Right forelimb (tissue), 1 donor: Measurements from ENCODE around the gene PHGDH.
"Not testable (repeated sequence)": the region's sequence is repeated elsewhere in the genome, so short reads cannot be mapped to it uniquely, and the experiment has no call there.

Experiments used
- DNase-seq: peaks from one replicate; pipeline ENCODE4 v3.0.0-alpha.2; 2018

PHGDH gene

GRCh38 chr1:119700326-119700725 is 11.4 kb upstream of the PHGDH start:
- DNase-seq: no peak

- no peak for DNase-seq
These were observed 10.1 kb upstream of the PHGDH start for GRCh38 chr1:119701659-119702058.

- DNase-seq: no peak
These were observed 9.3 kb upstream of the PHGDH start for GRCh38 chr1:119702384-119702783.

- no peak for DNase-seq
These were observed 7.9 kb upstream of the PHGDH start for GRCh38 chr1:119703666-119704450.

- not testable (repeated sequence) for DNase-seq
These were observed 5.1 kb upstream of the PHGDH start for GRCh38 chr1:119706599-119706998.

GRCh38 chr1:119711356-119711803 is 354 bp upstream of the PHGDH start:
- not testable (repeated sequence) for DNase-seq

- DNase-seq: peak; percentile 91
These were observed 756 bp downstream of the PHGDH start for GRCh38 chr1:119712342-119713038.

- DNase-seq: no peak
These were observed 1.5 kb downstream of the PHGDH start for GRCh38 chr1:119713039-119713748.

GRCh38 chr1:119713749-119714456 is 2.2 kb downstream of the PHGDH start:
- DNase-seq: peak; percentile 53

GRCh38 chr1:119714583-119714982 is 2.8 kb downstream of the PHGDH start:
- no peak for DNase-seq

- no peak for DNase-seq
These were observed 3.8 kb downstream of the PHGDH start for GRCh38 chr1:119715542-119715941.

GRCh38 chr1:119718409-119718808 is 6.7 kb downstream of the PHGDH start:
- DNase-seq: no peak

GRCh38 chr1:119718972-119719371 is 7.2 kb downstream of the PHGDH start:
- no peak for DNase-seq

- no peak for DNase-seq
These were observed 9.2 kb downstream of the PHGDH start for GRCh38 chr1:119720866-119721440.

GRCh38 chr1:119721896-119722295 is 10.2 kb downstream of the PHGDH start:
- DNase-seq: no peak

- DNase-seq: no peak
These were observed 13.0 kb downstream of the PHGDH start for GRCh38 chr1:119724611-119725218.

- no peak for DNase-seq
These were observed 13.9 kb downstream of the PHGDH start for GRCh38 chr1:119725626-119726025.

- DNase-seq: no peak
These were observed 16.3 kb downstream of the PHGDH start for GRCh38 chr1:119727991-119728390.

- DNase-seq: no peak
These were observed 17.3 kb downstream of the PHGDH start for GRCh38 chr1:119729044-119729443.

- DNase-seq: no peak
These were observed 19.3 kb downstream of the PHGDH start for GRCh38 chr1:119731060-119731459.

GRCh38 chr1:119731741-119732430 is 20.2 kb downstream of the PHGDH start:
- no peak for DNase-seq
